HepG2 (cell line): ENCODE results near the gene CCL17. TPM values are rescaled to one million over a fixed set of nuclear protein-coding genes. Genes with fewer than 3 reads are reported as not detected.

Experiments used
- ATAC-seq: fragments of 200-7000 bp; cut with Tn5 transposase; 3 replicates; pipeline ENCODE4 v1.9.1; 2020; ENCODE audit warnings: mild to moderate bottlenecking, moderate library complexity
- BruUV-seq: library from RNA; stranded (reverse); fragments of 400-500 nt; replicated peaks from 2 replicates; lab custom pipeline; 2021; lab: Mats Ljungman, UMichigan
- CTCF ChIA-PET: fragments of 300-600 bp; formaldehyde crosslinking; extraction: SDS; loops from one replicate; lab custom pipeline; 2021; ENCODE audit warnings: low total read pairs, inconsistent platforms, low intra/inter-chr PET ratio; lab: Yijun Ruan, JAX
- POLR2A ChIA-PET: fragments of 350-600 bp; sonication (Branson Sonifier 250); formaldehyde crosslinking; loops from one replicate; lab custom pipeline; 2020; ENCODE audit warnings: antibody characterized with exemption, inconsistent platforms; lab: Yijun Ruan, JAX
- DNase-seq: peaks from one replicate; pipeline ENCODE4 v3.0.0-alpha.2; 2015; ENCODE audit warnings: low spot score
- FAIRE-seq: peaks from 3 replicates; lab custom pipeline; 2011; peaks lifted over from hg19 to GRCh38; lab: Jason Lieb, UNC
- H2AFZ ChIP-seq: one replicate; pipeline ENCODE4 v1.6.1; 2011; ENCODE audit warnings: low read length, inconsistent platforms
- H3K27ac ChIP-seq: fragments of 300-600 bp; 3 replicates; pipeline ENCODE4 v1.8.0; 2011; ENCODE audit warnings: mixed run types, mild to moderate bottlenecking, mixed read lengths, low read length, inconsistent platforms; ENCODE audit not compliant: insufficient read depth; ENCODE audit errors: extremely low read length
- H3K27me3 ChIP-seq, 2 experiments: fragments of 200-600 bp in 1 of 2; 2 replicates in 1 of 2; 3 replicates in 1 of 2; pipeline versions ENCODE4 v1.6.0 to v1.8.0; 2011; ENCODE audit warnings: low read length in 2 of 2, mild to moderate bottlenecking in 2 of 2, moderate library complexity in 2 of 2, inconsistent platforms in 1 of 2; ENCODE audit not compliant: insufficient read depth in 2 of 2, control insufficient read depth in 1 of 2
- H3K36me3 ChIP-seq, 2 experiments: fragments of 200-600 bp in 1 of 2; replicated peaks in 1 of 2; 2 replicates in 1 of 2; 3 replicates in 1 of 2; pipeline versions ENCODE4 v1.5.1 to v1.8.0; 2011; ENCODE audit warnings: low read length in 2 of 2, inconsistent platforms in 1 of 2; ENCODE audit not compliant: insufficient read depth in 2 of 2, control insufficient read depth in 1 of 2
- H3K4me1 ChIP-seq: 2 replicates; pipeline ENCODE4 v1.5.1; 2012; ENCODE audit warnings: low read length, inconsistent platforms; ENCODE audit not compliant: insufficient read depth
- H3K4me2 ChIP-seq: 2 replicates; pipeline ENCODE4 v1.6.0; 2011; ENCODE audit warnings: low read depth, low read length, inconsistent platforms
- H3K4me3 ChIP-seq, 3 experiments: fragments of 200-600 bp in 1 of 3; sonication (generic), shearing (Covaris generic) in 1 of 3; replicated peaks in 1 of 3; 2 replicates each; pipeline ENCODE4 v1.5.1; 2011 to 2016; ENCODE audit warnings: low read length in 3 of 3, inconsistent platforms in 2 of 3, low read depth in 2 of 3, mild to moderate bottlenecking in 2 of 3, control low read depth in 1 of 3, mixed read lengths in 1 of 3; ENCODE audit not compliant: insufficient read depth in 1 of 3
- H3K79me2 ChIP-seq: one replicate; pipeline ENCODE4 v1.6.1; 2011; ENCODE audit warnings: low read length, inconsistent platforms; ENCODE audit not compliant: insufficient read depth
- H3K9ac ChIP-seq: 2 replicates; pipeline ENCODE4 v1.6.0; 2011; ENCODE audit warnings: mild to moderate bottlenecking, low read depth, low read length, inconsistent platforms; ENCODE audit not compliant: insufficient read depth
- H3K9me3 ChIP-seq: 2 replicates; pipeline ENCODE4 v1.5.1; 2012; ENCODE audit warnings: mild to moderate bottlenecking, low read length
- H4K20me1 ChIP-seq: 2 replicates; pipeline ENCODE4 v1.6.0; 2011; ENCODE audit warnings: inconsistent platforms, mild to moderate bottlenecking, low read length, moderate library complexity; ENCODE audit not compliant: insufficient read depth
- JUNB ChIP-seq: sonication (generic); formaldehyde crosslinking; IDR thresholded peaks from 2 replicates; pipeline ENCODE4 v1.8.0; 2022; ENCODE audit warnings: missing genetic modification reagents, mild to moderate bottlenecking, borderline replicate concordance
- RCOR2 ChIP-seq: IDR thresholded peaks from 2 replicates; pipeline ENCODE4 v1.6.1; 2016; ENCODE audit warnings: missing biosample characterization, missing genetic modification reagents
- TGIF2 ChIP-seq: IDR thresholded peaks from 2 replicates; pipeline ENCODE4 v1.6.1; 2016; ENCODE audit warnings: control low read depth, missing compliant biosample characterization
- WGBS: methylation state at CpG from one replicate; pipeline ENCODE4 v1.1.6; 2017; ENCODE audit warnings: low lambda C conversion rate; 5-methylcytosine and 5-hydroxymethylcytosine counted together
- in situ Hi-C: cut with HindIII; loops from 2 replicates; pipeline ENCODE4 v1.10.0; 2017; ENCODE audit warnings: low pct_unique_long_range_greater_than_20kb; ENCODE audit not compliant: extremely low pct_ligation_motif_present
- intact Hi-C: fragments of 100-400 bp; cut with micrococcal nuclease; formaldehyde crosslinking; loops from one replicate; pipeline ENCODE4 v1.10.0; 2022; ENCODE audit not compliant: unreplicated experiment
- polyA plus RNA-seq, 8 experiments: library from polyadenylated mRNA; depleted of rRNA in 3 of 8; stranded (reverse) in 7 of 8; unstranded in 1 of 8; fragments of >200 nt; fragmentation: Illumina TruSeq in 4 of 8; extraction: Trizol in 4 of 8; gene quantifications; 2 replicates each; pipeline versions ENCODE4 v1.2.1 to v1.2.3, GENCODE V29; 2011 to 2016; ENCODE audit warnings: low read depth in 4 of 8, missing spikeins in 1 of 8, mixed read lengths in 1 of 8; ENCODE audit not compliant: insufficient read depth in 1 of 8
- total RNA-seq, 5 experiments: library from RNA; depleted of rRNA; stranded (reverse); fragments of >200 nt; fragmentation: Illumina TruSeq; extraction: Trizol; gene quantifications; 2 replicates each; pipeline ENCODE4 v1.2.3, GENCODE V29; 2016; ENCODE audit warnings: low read depth in 1 of 5
- TF ChIP-seq, protein P1 (sequence below): sonication (generic); formaldehyde crosslinking; IDR thresholded peaks from 2 replicates; pipeline ENCODE4 v1.5.1; 2020; ENCODE audit warnings: mild to moderate bottlenecking, missing genetic modification reagents, moderate library complexity
- TF ChIP-seq, protein P2 (sequence below): IDR thresholded peaks from 2 replicates; pipeline ENCODE4 v1.6.1; 2016; ENCODE audit warnings: low read depth, missing genetic modification reagents, missing compliant biosample characterization

CCL17 gene
- total and polyA plus RNA-seq, 2 of the 13 experiments (the other 11 are each of a cell fraction or from before 2014, with no cell fraction given) = not detected

DNA sequence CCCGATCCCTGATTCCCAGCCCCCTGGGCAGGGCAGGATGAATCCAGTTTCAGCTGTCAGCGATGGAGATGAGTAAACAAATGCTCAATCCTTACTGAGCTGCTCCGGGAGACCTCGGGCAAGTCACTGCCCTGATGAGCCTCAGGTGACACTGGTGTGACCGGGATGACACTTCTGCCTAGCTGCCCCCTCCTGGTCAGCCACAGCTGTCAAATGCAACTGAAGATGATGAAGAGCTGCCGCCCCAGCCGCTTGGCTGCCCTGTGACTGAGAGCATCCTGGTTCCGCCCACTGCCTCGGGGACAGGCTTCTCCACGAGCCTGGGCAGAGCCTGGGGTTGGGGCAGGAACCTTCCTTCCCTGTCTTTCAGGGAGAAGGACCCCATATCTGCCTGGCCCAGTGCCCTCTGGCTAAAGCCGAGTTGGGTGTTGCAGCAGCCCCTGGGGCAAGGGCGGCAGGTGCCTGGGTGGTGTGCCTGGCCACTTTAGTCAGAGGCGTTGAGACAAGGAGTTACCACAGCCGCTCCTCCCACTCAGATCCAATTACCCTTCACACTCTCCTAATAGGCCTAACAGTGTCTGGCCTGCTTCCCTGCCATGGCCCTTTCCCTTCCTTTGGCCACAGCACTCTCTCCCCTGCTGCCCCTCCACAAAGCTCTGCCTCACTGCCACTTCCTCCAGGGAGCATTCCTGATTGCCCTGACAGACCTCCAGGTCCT, 5.5 kb downstream of the CCL17 start (continued):
- TF ChIP-seq TGIF2 (0 out of 2 replicates have a peak, but pooled peaks have one; percentile 39), RCOR2 (CRISPR knock-in tag) (0 out of 2 replicates have a peak, but pooled peaks have one; percentile 26)
- TF ChIP-seq, protein P1, sequence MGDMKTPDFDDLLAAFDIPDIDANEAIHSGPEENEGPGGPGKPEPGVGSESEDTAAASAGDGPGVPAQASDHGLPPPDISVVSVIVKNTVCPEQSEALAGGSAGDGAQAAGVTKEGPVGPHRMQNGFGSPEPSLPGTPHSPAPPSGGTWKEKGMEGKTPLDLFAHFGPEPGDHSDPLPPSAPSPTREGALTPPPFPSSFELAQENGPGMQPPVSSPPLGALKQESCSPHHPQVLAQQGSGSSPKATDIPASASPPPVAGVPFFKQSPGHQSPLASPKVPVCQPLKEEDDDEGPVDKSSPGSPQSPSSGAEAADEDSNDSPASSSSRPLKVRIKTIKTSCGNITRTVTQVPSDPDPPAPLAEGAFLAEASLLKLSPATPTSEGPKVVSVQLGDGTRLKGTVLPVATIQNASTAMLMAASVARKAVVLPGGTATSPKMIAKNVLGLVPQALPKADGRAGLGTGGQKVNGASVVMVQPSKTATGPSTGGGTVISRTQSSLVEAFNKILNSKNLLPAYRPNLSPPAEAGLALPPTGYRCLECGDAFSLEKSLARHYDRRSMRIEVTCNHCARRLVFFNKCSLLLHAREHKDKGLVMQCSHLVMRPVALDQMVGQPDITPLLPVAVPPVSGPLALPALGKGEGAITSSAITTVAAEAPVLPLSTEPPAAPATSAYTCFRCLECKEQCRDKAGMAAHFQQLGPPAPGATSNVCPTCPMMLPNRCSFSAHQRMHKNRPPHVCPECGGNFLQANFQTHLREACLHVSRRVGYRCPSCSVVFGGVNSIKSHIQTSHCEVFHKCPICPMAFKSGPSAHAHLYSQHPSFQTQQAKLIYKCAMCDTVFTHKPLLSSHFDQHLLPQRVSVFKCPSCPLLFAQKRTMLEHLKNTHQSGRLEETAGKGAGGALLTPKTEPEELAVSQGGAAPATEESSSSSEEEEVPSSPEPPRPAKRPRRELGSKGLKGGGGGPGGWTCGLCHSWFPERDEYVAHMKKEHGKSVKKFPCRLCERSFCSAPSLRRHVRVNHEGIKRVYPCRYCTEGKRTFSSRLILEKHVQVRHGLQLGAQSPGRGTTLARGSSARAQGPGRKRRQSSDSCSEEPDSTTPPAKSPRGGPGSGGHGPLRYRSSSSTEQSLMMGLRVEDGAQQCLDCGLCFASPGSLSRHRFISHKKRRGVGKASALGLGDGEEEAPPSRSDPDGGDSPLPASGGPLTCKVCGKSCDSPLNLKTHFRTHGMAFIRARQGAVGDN = peak; percentile 38

DNA sequence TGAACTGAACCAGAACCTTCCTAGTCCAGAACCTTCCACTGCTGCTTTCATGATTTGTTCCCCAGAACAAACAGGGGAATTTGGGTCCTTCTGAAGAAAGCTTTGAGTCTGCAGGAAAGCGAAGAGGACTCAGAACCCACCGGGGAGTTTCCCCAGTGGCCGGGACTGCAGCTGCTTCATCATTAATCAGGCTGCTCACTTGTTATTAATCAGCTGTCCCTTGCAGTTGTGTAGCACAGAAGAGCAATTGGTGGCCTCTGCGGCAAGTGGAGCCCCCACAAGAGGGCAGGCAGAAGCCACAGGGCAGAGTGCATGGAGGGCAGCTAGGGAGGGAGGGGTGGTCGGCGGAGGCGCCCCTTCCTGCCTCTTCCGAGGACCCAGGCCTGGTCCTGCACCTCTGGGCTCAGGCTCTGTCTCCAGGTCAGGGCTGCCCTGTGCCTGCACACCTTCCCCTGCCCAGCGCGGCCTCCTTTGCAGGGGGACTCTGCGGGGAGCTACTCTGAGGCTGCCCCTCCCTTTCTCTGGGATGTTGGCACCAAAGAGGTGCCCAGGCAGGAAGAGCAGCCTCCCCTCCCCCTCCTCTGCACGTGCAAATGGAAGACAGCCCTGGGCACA, 6.9 kb downstream of the CCL17 start:
- intact Hi-C loops = loop anchor here (10.0 kb wide), 1 partner anchor 327 kb away; no protein-coding TSS in a partner anchor
- no peak for DNase-seq
- ATAC-seq = no peak
- H4K20me1 ChIP-seq = no peaks in the 10 kb centered on the region
- H3K4me3 ChIP-seq = no peak overlapping the region
- H3K36me3 ChIP-seq = no peaks in the 10 kb centered on the region
- H3K9me3 ChIP-seq = no peaks in the 10 kb centered on the region
- no TSS peak for BruUV-seq
- POLR2A ChIA-PET = interaction anchor here (2.2 kb wide), 1 partner anchor 39 kb away, joined by 7 read pairs; the partner anchor contains the start of gene CX3CL1
- peaks cover 28% of the 10 kb centered on the region for H3K4me1 ChIP-seq
- WGBS = 22% methylated on average over 6 of the region's 12 CpGs
- in situ Hi-C loops = no loop called here
- peaks cover 10 to 55% of the 10 kb centered on the region in 2 experiments; a peak in 4 of 5 replicates for H3K27me3 ChIP-seq
- H3K79me2 ChIP-seq = no peaks in the 10 kb centered on the region
- no peak overlapping the region for H3K9ac ChIP-seq
- H3K4me2 ChIP-seq = no peak overlapping the region
- CTCF ChIA-PET = interaction anchor here (1.3 kb wide), 1 partner anchor 107 kb away, joined by 3 read pairs; no protein-coding TSS in a partner anchor
- H3K27ac ChIP-seq = no peak overlapping the region
- H2AFZ ChIP-seq = no peak overlapping the region
- no peak for FAIRE-seq
- no peak for TF ChIP-seq JUNB (CRISPR knock-in tag)
- TF ChIP-seq, protein P2, sequence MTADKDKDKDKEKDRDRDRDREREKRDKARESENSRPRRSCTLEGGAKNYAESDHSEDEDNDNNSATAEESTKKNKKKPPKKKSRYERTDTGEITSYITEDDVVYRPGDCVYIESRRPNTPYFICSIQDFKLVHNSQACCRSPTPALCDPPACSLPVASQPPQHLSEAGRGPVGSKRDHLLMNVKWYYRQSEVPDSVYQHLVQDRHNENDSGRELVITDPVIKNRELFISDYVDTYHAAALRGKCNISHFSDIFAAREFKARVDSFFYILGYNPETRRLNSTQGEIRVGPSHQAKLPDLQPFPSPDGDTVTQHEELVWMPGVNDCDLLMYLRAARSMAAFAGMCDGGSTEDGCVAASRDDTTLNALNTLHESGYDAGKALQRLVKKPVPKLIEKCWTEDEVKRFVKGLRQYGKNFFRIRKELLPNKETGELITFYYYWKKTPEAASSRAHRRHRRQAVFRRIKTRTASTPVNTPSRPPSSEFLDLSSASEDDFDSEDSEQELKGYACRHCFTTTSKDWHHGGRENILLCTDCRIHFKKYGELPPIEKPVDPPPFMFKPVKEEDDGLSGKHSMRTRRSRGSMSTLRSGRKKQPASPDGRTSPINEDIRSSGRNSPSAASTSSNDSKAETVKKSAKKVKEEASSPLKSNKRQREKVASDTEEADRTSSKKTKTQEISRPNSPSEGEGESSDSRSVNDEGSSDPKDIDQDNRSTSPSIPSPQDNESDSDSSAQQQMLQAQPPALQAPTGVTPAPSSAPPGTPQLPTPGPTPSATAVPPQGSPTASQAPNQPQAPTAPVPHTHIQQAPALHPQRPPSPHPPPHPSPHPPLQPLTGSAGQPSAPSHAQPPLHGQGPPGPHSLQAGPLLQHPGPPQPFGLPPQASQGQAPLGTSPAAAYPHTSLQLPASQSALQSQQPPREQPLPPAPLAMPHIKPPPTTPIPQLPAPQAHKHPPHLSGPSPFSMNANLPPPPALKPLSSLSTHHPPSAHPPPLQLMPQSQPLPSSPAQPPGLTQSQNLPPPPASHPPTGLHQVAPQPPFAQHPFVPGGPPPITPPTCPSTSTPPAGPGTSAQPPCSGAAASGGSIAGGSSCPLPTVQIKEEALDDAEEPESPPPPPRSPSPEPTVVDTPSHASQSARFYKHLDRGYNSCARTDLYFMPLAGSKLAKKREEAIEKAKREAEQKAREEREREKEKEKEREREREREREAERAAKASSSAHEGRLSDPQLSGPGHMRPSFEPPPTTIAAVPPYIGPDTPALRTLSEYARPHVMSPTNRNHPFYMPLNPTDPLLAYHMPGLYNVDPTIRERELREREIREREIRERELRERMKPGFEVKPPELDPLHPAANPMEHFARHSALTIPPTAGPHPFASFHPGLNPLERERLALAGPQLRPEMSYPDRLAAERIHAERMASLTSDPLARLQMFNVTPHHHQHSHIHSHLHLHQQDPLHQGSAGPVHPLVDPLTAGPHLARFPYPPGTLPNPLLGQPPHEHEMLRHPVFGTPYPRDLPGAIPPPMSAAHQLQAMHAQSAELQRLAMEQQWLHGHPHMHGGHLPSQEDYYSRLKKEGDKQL (CRISPR knock-in tag) = no peak
